ENCODE data around the gene RETN. TPM values are rescaled to one million over a fixed set of nuclear protein-coding genes. Genes with fewer than 3 reads are reported as not detected.

The RETN gene
- total and polyA plus RNA-seq, 2 of the 8 experiments (the other 6 are each of a cell fraction or from before 2014, with no cell fraction given) = not detected

DNA sequence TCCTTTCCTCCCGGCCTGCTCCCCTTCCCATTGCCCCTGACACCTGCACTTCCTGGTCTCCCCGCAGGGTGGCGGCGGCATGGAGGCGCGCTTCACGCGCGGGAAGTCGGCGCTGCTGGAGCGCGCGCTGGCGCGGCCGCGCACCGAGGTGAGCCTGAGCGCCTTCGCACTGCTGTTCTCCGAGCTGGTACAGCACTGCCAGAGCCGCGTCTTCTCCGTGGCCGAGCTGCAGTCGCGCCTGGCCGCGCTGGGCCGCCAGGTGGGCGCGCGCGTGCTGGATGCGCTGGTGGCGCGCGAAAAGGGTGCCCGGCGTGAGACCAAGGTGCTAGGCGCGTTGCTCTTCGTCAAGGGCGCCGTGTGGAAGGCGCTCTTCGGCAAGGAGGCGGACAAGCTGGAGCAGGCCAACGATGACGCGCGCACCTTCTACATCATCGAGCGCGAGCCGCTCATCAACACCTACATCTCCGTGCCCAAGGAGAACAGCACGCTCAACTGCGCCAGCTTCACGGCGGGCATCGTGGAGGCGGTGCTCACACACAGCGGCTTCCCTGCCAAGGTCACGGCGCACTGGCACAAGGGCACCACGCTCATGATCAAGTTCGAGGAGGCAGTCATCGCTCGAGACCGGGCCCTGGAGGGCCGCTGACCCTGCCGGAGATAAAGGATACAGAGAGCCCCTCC is 13.5 kb downstream of the RETN start (continued):
- TF ChIP-seq, protein P1, sequence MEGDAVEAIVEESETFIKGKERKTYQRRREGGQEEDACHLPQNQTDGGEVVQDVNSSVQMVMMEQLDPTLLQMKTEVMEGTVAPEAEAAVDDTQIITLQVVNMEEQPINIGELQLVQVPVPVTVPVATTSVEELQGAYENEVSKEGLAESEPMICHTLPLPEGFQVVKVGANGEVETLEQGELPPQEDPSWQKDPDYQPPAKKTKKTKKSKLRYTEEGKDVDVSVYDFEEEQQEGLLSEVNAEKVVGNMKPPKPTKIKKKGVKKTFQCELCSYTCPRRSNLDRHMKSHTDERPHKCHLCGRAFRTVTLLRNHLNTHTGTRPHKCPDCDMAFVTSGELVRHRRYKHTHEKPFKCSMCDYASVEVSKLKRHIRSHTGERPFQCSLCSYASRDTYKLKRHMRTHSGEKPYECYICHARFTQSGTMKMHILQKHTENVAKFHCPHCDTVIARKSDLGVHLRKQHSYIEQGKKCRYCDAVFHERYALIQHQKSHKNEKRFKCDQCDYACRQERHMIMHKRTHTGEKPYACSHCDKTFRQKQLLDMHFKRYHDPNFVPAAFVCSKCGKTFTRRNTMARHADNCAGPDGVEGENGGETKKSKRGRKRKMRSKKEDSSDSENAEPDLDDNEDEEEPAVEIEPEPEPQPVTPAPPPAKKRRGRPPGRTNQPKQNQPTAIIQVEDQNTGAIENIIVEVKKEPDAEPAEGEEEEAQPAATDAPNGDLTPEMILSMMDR (IDR thresholded peaks at IDR 0.05; ENCODE audit: control extremely low read depth in 1 of 3, insufficient read depth in 1 of 3, low read depth in 1 of 3, low read length in 3 of 3) = peak in 1 of 3 experiments; percentile 38; a peak in 1 of 4 replicates
- no peak for TF ChIP-seq ASH2L (IDR thresholded peaks at IDR 0.05; ENCODE audit: low read length)

Data from H1 (cell line).